GM19328 (cell line): ENCODE measurements around the gene FOXK2.
"Not testable (repeated sequence)": the region's sequence is repeated elsewhere in the genome, so short reads cannot be mapped to it uniquely, and the experiment has no call there.

Experiments
- ATAC-seq: cut with Tn5 transposase; IDR thresholded peaks from one replicate; pipeline ENCODE4 v1.9.1; 2021; ENCODE audit warnings: mild to moderate bottlenecking, moderate library complexity; ENCODE audit not compliant: unreplicated experiment

Gene FOXK2

DNA sequence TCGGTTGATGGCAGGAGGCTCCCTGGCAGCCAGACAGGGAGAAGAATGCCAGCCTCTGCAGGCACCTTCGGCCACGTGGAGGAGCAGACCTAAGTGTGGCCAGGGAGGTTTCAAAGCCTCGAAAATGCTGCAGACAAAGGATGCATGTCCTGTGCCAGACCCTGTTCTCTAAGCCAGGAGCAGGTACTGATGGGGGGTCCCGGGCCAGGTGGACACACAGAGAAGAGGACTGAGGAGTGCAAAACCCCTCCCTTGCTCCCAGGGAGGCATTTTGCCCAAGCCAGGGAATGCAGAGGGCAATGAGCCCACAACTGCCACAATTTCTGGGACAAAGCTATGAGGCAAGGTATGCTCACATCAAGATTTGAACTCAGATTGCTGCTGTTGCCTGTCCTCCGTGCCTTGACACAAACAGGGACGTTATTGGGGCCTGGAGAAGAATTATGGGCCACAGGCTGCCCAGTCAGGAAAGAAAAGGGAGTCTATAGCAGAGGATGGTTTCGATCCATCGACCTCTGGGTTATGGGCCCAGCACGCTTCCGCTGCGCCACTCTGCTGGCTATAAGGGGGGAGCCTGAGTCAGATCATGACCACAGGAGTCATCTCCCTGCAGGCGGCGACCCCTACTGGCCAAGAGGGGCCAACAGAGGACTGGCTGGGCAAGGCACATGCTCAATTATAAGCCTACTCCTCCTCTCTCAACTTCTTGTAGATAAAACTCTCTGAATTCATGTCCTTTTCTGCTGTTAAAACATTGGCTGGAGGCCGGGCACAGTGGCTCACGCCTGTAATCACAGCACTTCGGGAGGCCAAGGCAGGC lies 25.1 kb upstream of the FOXK2 start:
- ATAC-seq = peak; percentile 56

DNA sequence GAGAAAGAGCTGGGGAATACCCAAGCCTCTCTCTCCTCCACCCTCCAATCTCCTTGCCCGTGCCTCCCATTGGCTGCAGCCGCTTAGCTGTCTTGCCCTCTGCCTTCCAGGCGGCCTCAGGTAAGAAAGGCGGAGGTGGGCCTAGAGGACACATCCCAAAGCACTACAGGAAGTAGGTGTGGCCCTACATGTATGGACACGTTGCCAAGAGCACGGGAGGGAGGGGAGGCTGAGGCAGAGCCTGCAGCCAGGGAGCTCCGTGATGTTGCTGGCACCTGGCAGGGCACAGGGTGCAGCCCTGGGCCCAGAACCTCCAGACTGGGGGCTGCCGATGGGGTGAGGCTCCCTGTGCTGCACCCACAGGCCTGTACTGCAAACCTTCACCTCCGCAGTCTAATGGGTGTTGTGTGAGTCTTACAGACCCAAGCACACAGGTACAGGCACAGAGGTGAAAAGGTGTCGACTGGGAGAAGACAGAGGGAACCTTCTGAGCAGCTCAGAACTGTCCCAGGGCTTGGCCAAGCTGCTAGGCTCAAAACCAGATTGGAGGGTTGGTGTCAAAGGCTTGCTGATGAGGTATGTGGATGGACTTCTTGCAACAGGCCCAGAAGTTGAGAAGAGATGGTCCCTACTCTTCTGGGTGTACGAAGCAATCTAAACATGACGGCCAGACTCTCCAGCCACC lies 23.5 kb upstream of the FOXK2 start:
- ATAC-seq = no peak

DNA sequence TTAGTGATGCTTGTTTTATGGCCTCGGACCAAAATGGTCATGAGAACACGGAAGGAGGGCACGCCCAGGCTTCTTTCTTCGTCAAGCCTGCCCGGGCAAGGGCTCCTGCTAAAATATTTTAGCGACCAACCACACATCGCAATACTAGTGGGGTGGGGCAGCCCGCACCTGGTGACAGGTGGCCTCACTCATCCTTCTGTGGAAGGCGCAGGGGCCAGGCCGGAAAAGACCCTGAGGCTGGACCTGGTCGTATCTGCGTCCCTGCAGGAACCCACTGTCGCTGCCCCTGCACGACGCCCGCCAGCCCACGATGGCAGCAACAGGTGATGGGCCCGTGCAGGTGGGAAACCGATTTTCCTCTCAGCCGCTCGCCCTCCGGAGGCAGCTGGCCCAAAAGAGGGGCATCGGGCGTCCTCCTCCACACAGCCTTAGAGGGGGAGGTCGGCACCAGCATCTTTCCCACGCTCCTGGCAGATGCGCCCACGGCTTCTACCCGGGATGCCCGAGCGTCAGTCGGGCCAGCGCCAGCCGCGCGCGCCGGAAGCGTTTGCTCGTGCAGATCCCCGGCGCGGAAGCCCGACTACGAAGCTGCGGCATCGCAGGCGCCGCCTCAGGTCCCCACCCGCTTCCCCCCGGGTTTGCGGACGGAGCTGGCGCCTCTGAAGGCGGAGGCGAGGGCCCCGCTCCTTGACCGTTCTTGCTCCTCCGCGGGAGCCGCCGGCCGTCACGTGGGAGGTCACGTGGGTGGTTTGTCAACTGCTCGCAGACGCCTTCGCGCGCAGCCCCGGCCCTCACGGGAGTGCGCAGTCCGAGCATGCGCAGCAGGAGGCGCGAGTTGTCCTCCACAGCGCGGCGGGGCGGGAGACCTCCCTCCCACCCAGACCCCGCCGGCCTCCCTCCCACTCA lies 22.8 kb upstream of the FOXK2 start:
- peak; percentile 46 for ATAC-seq

DNA sequence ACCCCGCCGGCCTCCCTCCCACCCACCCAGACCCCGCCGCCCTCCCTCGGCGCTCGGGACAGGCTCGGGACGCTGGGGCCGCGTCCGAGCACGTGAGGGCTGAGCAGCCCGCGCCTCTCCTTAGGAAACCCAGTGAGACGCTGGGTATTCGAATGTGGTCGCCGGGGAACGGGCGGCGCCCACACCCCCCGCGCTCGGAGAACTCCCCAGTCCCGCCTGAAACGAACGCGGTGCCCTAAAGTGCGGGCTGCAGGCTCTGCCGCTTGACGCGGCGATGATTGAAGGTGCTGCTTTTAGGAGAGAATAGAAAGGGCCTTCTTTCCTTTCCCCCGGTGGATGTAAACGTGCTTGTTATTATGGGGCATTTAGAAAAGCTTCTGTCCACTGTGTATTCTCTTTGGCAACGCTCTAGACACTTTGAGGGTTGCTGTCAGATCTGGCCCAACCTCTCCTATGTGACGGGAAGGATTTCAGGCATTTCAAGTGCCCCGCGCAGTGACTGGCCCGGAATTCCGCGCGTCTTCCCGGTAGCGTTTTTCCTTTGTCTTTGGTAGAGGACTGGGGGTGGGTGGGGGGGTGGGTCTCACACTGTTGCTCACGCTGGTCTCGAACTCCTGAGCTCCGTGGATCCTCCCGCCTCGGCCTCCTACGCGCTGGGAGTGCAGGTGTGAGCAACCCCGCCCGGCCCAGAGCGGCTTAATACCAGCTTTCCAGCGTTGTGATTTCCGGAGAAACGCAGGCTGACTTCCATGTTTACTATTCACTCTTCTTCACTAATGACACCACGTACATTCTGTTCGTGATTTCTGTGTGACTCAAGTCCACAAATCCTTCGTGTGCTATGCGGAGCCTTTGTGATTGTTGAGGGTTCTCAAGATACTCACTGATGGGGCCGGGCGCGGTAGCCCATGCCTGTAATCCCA lies 21.8 kb upstream of the FOXK2 start:
- peak; percentile 16 for ATAC-seq

DNA sequence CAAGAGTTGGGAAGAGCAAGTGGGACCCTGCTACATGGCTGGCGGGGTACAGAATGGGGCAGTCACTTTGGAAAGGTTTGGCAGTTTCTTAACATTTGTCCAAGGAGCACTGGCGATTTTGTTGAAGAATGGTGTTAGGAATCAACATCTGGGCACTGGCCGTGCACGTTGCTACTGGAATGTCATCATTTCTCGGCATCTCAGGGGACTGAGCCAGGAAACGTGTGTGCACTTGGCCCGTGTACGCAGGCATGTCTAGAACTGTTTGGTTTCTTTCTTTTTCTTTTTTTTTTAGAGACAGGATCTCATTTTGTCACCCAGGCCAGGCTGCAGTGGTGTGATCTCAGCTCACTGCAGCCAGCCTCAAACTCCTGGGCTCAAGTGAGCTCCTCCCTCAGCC lies 17.3 kb upstream of the FOXK2 start:
- ATAC-seq = no peak

DNA sequence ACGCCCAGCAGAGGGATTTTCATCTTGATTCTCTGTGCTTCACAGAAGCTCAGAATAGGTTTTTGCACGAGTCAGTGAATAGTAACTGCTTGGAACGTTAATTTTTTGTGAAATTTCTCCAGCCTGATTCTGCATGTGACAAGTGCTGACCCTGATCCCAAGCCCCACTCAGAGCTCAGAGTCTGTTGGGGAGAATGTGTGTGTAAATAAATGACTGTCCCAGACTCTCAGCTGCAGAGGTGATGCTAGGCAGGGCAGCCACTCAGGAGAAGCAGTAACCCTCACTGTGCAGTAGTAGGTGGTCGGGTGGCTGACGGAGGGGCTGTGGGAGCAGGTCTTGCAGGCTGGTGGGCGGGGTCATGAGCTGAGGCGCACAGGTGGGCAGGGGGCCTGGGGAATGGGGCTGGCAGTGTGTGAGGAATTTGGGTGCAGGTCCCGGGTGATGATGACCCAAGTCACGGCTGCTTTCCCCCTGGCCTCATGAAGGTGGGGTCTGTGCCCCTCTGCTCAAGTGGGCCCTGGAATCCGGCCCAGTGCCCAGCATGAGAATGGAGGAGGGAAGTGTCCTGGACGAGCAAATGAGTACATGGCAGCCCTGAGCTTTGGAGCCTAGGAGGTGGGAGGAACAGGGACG lies 16.3 kb upstream of the FOXK2 start:
- no peak for ATAC-seq

DNA sequence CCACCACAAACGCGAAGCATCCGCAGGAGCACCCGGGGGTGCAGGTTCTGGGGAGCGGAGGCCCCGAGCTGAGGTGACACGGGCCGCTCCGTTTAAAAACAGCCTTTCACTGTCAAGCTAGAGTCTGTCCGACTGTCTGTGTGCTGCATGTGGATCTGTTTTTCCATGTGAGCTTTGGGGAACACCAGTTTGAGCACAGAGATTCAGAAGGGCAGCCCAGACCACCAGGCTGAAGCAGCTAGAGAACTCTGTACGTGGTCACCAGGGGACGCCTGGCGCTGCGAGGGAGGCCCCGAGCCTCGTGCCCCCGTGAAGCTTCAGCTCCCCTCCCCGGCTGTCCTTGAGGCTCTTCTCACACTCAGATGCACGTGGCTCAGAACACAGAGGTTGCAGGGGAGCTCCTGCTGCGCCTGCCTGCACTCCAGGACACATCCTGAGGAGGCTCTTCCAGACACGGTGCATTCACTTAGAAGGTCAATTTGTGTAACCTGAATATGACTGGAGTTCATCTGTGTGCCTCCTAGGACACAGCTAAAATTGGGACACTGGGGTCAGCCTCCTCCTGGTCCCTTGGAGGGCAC lies 15.7 kb upstream of the FOXK2 start:
- no peak for ATAC-seq

DNA sequence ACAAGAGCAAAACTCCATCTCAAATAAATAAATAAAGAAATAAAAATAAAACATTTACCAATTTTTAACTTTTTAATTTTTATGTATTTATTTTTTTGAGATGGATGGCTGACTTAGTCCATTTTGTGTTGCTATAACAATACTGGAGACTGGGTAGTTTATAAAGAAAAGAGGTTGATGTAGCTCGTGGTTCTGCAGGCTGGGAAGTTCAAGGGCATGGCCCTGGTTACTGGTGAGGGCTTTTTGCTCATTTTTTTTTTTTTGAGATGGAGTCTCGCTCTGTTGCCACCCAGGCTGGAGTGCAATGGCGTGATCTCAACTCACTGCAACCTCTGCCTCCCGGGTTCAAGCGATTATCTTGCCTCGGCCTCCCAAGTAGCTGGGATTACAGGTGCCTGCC lies 14.2 kb upstream of the FOXK2 start:
- no peak for ATAC-seq

DNA sequence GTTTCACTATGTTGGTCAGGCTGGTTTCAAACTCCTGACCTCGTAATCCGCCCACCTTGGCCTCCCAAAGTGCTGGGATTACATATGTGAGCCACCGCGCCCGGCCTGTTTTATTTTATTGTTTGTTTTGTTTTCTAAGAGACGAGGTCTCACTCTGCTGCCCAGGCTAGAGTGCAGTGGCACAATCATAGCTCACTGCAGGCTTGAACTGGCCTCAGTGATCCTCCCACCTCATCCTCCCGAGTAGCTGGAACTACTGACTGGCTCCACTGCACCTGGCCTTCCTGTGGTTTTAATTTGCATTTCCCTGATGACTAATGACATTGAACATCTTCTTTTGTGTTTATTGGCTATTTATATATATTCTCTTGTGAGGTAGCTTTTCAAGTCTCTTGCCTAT lies 13.1 kb upstream of the FOXK2 start:
- ATAC-seq = peak; percentile 82

DNA sequence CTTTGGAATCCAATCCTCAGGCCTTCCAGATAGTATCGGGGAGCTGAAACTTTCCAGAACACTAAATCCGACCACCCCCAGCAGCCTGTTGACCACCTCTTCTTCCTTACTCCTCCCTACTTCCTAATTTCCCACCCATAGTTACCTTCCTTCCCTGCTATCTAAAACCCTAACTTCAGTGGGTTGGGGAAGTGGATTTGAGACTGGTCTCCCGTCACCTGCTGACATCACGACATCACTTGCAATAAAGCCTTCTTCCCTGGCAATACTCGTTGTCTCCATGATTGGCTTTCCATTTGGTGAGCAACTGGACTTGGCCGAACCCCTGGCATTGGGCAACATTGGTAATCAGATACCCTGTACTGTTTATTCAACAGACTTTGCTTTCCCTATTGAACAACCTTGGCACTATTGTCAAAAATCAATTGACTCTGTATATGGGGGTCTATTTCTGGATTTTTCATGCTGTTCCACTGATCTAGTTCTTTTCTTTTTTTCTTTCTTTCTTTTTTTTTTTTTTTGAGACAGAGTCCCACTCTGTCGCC lies 11.8 kb upstream of the FOXK2 start:
- no peak for ATAC-seq

DNA sequence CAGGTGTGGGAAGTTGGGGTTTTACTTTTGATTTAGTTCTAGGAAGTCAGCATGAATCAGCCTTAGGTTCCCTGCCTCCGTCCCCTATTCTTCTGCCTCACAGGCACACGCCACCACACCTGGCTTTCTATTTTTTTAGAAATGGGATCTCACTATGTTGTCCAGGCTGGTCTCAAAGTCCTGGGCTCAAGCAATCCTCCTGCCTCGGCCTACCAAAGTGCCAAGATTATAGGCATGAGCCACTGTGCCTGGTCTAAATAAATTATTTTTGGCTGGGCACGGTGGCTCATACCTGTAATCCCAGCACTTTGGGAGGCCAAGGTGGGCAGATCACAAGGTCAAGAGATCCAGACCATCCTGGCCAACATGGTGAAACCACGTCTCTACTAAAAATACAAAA lies 7.9 kb upstream of the FOXK2 start:
- not testable (repeated sequence) for ATAC-seq

DNA sequence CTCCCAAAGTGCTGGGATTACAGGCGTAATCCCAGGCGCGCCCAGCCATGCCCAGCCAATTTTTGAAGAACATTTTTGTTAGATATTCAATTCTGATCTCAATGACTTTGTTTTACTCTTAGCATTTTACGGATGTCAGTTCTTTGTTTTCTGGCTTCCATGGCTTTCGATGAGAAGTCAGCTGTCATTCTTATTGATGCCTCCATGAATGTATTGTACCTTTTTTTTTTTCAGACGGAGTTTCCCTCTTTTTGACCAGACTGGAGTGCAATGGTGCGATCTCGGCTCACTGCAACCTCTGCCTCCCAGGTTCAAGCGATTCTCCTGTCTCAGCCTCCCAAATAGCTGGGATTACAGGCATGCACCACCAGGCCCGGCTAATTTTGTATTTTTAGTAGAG lies 5.7 kb upstream of the FOXK2 start:
- ATAC-seq = not testable (repeated sequence)

DNA sequence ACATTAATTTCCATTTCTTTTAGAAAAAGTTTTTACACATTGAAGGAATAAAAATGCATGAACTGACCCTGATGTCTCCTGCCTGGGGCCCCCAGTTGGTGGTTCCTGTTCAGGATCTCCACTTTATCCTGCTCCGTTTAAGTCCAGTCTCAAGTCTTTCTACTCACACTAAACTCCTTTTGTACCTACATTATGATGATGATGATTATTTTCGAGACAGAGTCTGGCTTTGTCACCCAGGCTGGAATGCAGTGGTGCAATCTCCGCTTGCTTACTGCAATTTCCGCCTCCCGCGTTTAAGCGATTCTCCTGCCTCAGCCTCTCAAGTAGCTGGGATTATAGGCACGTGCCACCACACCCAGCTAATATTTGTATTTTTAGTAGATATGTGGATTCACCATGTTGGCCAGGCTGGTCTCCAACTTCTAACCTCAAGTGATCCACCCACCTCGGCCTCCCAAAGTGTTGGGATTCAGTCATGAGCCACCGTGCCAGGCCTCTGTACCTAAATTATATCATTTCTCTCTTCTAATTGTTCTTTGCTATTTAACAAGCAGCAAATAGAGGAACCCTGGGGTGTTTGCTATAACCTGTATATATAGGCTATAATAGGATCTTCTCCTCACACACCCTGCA lies 2.2 kb upstream of the FOXK2 start:
- no peak for ATAC-seq

DNA sequence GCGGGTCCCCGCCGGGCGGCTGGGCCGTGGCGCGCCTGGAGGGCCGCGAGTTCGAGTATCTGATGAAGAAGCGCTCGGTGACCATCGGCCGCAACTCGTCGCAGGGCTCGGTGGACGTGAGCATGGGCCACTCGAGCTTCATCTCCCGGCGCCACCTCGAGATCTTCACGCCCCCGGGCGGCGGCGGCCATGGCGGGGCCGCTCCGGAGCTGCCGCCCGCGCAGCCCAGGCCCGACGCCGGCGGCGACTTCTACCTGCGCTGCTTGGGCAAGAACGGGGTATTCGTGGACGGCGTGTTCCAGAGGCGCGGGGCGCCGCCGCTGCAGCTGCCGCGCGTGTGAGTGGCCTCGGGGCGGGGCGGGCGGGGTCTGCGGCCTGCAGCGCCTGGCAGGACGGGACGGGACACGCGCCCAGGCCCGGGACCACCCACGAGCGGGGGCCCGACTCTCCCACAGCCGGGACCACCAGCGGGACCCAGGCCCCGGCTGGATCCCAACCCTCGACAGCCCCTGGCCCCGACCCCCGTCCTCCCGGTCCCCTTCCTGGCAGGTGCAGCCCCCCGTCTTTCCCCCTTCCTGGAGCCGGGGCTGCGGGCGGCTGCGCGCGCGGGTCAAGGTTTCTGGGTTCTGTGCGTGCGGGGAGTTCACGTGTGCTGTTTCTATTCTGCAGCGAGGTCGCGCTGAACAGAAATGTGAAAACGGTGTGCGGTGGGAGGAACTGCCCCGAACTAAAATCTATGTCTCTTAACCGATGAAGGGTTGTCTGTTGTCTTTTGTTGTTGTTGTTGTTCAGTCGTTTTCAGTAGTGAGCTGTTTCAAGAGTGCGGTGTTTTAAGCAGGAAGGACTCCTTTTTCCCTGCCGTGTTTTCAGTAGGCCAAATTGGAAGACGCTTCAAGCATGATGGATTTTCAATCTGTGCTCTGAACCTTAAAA lies 705 bp downstream of the FOXK2 start:
- no peak for ATAC-seq

DNA sequence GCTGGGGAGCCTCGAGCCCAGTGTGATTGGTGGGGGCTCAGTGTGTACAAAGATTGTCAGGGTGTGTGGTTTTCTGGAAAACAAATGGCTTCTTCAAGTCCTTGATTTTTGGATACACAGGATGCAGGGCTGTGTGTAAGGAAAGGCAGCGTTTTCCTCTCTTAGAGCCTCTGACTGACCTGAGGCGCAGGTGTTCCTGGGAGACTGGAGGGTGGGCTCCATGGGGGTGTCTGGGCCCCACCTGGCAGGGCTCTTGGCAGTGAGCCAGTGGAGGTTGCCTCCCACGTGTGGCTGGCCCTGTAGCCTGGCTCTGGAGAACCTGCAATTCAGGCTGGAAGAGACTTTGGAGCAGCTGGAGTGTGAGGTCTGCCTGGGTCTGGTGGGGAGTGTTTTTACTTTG lies 5.0 kb downstream of the FOXK2 start:
- no peak for ATAC-seq

DNA sequence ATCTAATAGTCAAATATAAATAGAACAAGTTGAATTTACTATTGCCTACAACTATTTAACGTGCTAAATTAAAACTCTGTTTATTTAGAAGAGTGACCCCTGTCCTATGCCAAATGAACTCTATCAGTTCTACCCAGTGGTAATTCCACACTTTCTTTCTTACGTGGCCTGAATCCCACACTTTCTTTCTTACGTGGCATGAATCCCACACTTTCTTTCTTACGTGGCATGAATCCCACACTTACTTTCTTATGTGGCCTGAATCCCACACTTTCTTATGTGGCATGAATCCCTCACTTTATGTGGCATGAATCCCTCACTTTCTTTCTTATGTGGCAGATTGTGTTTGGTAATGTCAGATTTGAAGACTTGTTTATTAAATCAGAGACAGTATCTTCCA lies 6.2 kb downstream of the FOXK2 start:
- ATAC-seq = no peak

DNA sequence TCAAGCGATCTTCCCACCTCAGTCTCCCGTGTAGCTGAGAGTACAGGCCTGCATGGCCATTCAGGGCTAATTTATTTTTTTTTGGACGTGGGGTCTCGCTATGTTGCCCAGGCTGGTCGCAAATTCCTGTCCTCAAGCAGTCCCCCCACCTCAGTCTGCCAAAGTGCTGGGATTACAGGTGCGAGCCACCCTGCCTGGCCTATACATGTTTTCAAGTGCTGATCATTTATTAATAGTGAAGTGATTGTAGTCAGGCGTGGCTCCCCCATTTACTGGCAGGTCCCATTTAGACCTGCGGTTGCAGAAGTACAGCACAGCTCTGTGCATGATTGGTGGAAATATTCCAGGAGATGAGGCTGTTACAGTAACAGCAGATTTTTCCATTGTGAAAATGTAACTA lies 8.4 kb downstream of the FOXK2 start:
- ATAC-seq = no peak
